HG03354 (cell line): Measurements from ENCODE around the gene SERINC2.
"Not testable (repeated sequence)": the region's sequence is repeated elsewhere in the genome, so short reads cannot be mapped to it uniquely, and the experiment has no call there.

Source experiments
- ATAC-seq: cut with Tn5 transposase; IDR thresholded peaks from one replicate; pipeline ENCODE4 v1.9.1; 2021; ENCODE audit warnings: mild to moderate bottlenecking; ENCODE audit not compliant: unreplicated experiment, poor library complexity, severe bottlenecking

The SERINC2 gene

GRCh38 chr1:31453384-31454079 is 40.5 kb downstream of the SERINC2 start:
- no peak for ATAC-seq

- no peak for ATAC-seq
Measured at GRCh38 chr1:31458287-31458896, 45.4 kb downstream of the SERINC2 start.

DNA sequence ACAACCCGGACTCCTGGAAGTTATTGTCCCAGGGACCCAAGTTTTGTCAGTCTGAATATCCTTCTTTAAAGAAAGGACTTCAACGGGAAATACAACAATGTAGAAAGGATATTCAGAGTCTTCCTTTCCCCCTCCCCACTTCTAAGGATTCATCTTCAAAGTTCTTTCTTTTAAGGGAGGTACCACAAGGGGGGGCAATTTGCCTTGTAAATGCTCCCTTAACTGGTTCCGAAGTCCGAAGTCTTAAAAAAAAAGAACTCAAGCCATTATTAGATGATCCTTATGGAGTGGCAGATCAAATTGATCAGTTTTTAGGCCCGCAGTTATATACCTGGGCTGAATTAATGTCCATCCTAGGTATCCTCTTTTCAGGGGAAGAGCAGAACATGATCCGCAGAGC is 47.0 kb downstream of the SERINC2 start:
- ATAC-seq = no peak

DNA sequence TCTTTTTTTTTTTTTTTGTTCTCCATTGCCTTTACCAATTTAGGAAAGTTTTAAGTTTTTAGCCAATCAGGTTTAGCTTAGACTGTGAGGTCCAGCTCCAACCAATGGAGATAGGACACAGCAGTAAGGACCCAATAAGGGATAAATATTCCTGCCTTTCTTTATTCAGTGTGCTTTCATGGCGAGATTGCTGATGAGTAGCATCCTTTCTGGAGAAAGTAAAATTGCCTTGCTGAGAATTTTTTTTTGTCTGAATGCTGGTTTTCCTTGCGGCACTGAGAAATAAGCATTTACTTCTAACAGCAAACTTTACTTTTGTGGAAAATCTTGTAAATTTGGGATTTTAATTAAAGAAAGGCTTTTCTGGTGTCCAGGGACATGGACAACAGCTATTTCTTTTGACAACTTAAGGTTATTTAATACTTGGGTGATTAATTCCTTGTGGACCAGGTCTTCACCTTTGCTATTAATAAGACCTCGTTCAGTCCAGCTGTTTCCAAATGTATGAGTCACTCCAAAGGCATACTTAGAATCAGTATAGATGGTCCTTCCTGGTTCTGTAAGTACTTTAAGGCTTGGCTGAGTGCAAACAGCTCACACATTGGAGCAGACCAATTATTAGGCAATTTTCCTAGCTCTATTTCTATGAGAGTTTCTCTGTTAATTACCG is 54.1 kb downstream of the SERINC2 start:
- ATAC-seq = no peak

GRCh38 chr1:31470794-31471315 is 57.8 kb downstream of the SERINC2 start:
- ATAC-seq = no peak

DNA sequence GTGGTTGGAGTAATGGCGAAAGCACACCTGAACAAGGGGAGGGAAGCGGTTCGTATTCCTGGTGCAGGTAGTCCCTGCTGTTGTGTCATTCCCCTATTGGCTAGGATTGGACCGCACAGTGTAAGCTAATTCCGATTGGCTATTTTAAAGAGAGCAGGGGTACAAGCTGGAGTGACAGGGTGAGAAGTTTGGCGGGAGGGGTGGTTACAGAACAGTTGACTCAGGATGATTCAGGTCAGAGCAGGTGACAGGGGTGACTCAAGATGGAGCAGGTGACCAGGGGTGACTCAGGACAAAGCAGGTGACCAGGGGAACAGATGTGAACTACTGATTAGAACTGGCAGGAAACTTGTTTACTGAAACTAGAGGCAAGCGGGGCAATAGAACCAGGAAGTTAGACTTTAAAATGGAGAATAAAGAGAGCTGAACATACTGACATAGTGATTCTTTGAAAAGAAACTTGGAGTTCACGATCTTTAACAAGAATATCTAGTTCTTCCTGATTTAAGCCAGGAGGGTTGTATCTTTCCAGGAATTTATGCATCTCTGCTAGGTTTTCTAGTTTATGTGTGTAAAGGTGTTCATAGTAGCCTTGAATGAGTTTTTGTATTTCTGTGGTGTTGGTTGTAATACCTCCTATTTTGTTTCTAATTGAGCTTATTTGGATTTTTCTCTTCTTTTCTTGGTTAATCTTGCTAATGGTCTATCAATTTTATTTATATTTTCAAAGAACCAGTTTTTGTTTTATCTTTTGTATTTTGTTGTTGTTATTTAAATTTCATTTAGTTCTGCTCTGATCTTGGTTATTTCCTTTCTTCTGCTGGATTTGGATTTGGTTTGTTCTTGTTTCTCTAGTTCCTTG is 58.7 kb downstream of the SERINC2 start:
- ATAC-seq = not testable (repeated sequence)

DNA sequence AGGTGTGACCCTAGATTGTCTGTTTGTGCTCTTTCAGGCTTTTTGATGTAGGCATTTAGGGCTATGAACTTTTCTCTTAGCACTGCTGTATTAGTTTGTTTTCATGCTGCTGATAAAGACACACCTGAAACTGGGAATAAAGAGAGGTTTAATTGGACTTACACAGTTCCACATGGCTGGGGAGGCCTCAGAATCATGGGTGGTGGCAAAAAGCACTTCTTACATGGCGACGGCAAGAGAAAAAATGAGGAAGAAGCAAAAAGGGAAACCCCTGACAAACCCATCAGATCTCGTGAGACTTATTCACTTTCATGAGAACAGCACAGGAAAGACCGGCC is 59.3 kb downstream of the SERINC2 start:
- not testable (repeated sequence) for ATAC-seq

GRCh38 chr1:31472673-31473072 is 59.7 kb downstream of the SERINC2 start:
- not testable (repeated sequence) for ATAC-seq

DNA sequence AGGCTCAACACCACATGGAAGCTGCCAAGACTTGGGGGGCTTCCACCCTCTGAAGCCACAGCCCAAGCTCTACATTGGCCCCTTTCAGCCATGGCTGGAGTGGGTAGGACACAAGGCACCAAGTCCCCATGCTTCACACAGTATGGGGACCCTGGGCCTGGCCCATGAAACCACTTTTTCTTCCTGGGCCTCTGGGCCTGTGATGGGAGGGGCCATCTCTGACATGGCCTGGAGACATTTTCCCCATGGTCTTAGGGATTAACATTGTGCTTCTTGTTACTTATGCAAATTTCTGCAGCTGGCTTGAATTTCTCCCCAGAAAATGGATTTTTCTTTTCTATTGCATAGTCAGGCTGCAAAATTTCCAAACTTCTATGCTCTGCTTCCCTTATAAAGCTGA is 60.5 kb downstream of the SERINC2 start:
- ATAC-seq = not testable (repeated sequence)

DNA sequence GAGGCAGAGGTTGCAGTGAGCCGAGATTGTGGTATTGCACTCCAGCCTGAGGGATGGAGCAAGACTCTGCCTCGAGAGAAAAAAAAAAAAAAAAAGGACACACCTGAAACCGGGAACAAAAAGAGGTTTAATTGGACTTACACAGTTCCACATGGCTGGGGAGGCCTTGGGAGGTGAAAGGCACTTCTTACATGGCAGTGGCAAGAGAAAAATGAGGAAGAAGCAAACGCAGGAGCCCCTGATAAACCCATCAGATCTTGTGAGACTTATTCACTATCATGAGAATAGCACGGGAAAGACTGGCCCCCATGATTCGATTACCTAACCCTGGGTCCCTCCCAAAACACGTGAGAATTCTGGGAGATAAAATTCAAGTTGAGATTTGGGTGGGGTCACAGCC is 61.6 kb downstream of the SERINC2 start:
- not testable (repeated sequence) for ATAC-seq

GRCh38 chr1:31476891-31477846 is 64.2 kb downstream of the SERINC2 start:
- ATAC-seq = peak; percentile 82

GRCh38 chr1:31478167-31478566 is 65.2 kb downstream of the SERINC2 start:
- no peak for ATAC-seq

GRCh38 chr1:31479811-31480210 is 66.8 kb downstream of the SERINC2 start:
- ATAC-seq = no peak

- ATAC-seq = not testable (repeated sequence)
Measured at GRCh38 chr1:31480426-31480825, 67.4 kb downstream of the SERINC2 start.

DNA sequence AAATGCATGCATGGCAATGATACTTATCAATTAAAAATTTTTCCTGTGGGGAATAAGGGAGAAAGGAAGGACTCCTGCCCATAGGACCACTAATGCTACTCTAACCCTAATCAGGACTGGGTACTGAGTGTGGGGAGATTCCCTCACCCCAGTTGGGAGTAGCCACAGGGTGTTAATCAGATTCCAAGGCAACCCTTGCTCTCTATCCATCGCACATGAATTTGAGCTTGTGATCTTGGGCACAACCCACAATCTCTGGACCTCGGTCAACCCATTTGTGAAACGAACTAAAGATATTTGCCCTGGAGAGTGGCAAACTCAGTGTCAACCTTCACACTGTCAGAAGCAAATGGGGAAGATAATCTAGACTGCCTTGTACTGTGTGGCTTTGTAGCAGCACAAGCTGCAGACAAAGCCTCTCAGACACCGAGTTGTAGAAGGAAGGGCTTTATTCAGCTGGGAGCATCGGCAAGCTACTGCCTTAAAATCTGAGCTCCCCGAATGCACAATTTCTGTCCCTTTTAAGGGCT is 69.5 kb downstream of the SERINC2 start:
- peak; percentile 35 for ATAC-seq

- peak; percentile 86 for ATAC-seq
Measured at GRCh38 chr1:31483012-31483946, 70.3 kb downstream of the SERINC2 start.
